CD14-positive monocyte (primary cell): ENCODE data around the gene RALB. TPM values are rescaled to one million over a fixed set of nuclear protein-coding genes. Genes with fewer than 3 reads are reported as not detected.
"Not testable (repeated sequence)": the region's sequence is repeated elsewhere in the genome, so short reads cannot be mapped to it uniquely, and the experiment has no call there.

Experiments used
- DNase-seq, 3 donors: peaks; one replicate each; pipeline ENCODE4 v3.0.0-alpha.2; 2011 to 2022
- H2AFZ ChIP-seq: 2 replicates; pipeline ENCODE4 v1.6.0; 2012; ENCODE audit warnings: mild to moderate bottlenecking, low read depth, low read length, inconsistent platforms; ENCODE audit not compliant: insufficient read depth, poor library complexity, severe bottlenecking
- H3K27ac ChIP-seq, 2 donors: 1 replicate in 1 of 2; 2 replicates in 1 of 2; pipeline ENCODE4 v1.5.1; 2012 to 2013; ENCODE audit warnings: low read length in 2 of 2, control low read depth in 1 of 2, inconsistent platforms in 1 of 2, low read depth in 1 of 2, mild to moderate bottlenecking in 1 of 2
- H3K27me3 ChIP-seq, 2 donors: one replicate each; pipeline versions ENCODE4 v1.6.0 to v1.6.1; 2011 to 2013; ENCODE audit warnings: low read length in 2 of 2; ENCODE audit not compliant: control insufficient read depth in 2 of 2, insufficient read depth in 2 of 2
- H3K36me3 ChIP-seq, 2 donors: replicated peaks in 1 of 2; 1 replicate in 1 of 2; 2 replicates in 1 of 2; pipeline versions ENCODE4 v1.5.1 to v1.6.1; 2012 to 2013; ENCODE audit warnings: low read length in 2 of 2, control low read depth in 1 of 2, inconsistent platforms in 1 of 2, mild to moderate bottlenecking in 1 of 2; ENCODE audit not compliant: insufficient read depth in 2 of 2, control insufficient read depth in 1 of 2
- H3K4me1 ChIP-seq, 2 donors: 1 replicate in 1 of 2; 2 replicates in 1 of 2; pipeline versions ENCODE4 v1.5.1 to v1.6.1; 2012 to 2013; ENCODE audit warnings: low read length in 2 of 2, control low read depth in 1 of 2, inconsistent platforms in 1 of 2, mild to moderate bottlenecking in 1 of 2, moderate library complexity in 1 of 2; ENCODE audit not compliant: insufficient read depth in 2 of 2, control insufficient read depth in 1 of 2
- H3K4me2 ChIP-seq: replicated peaks from 2 replicates; pipeline ENCODE3; 2012; ENCODE audit warnings: low read length, moderate library complexity, mild to moderate bottlenecking; ENCODE audit not compliant: poor library complexity, severe bottlenecking; ENCODE audit errors: extremely low read depth
- H3K4me3 ChIP-seq, 3 experiments: fragments of 200-600 bp in 1 of 3; sonication (generic) in 1 of 3; replicated peaks in 1 of 3; 1 replicate in 2 of 3; 2 replicates in 1 of 3; pipeline ENCODE4 v1.5.1; 2011 to 2013; ENCODE audit warnings: low read length in 3 of 3, mild to moderate bottlenecking in 3 of 3, control low read depth in 2 of 3, low read depth in 2 of 3, inconsistent platforms in 1 of 3, moderate library complexity in 1 of 3
- H3K79me2 ChIP-seq: 2 replicates; pipeline ENCODE4 v1.6.0; 2012; ENCODE audit warnings: mild to moderate bottlenecking, control low read depth, inconsistent platforms, low read length, moderate library complexity; ENCODE audit not compliant: insufficient read depth
- H3K9ac ChIP-seq: 2 replicates; pipeline ENCODE4 v1.6.0; 2017; ENCODE audit warnings: low read length, mild to moderate bottlenecking; ENCODE audit not compliant: insufficient read depth, poor library complexity, severe bottlenecking
- H3K9me3 ChIP-seq, 2 donors: replicated peaks in 1 of 2; 1 replicate in 1 of 2; 2 replicates in 1 of 2; pipeline versions ENCODE4 v1.5.1 to v1.6.1; 2012 to 2013; ENCODE audit warnings: low read length in 2 of 2, control low read depth in 1 of 2; ENCODE audit not compliant: control insufficient read depth in 1 of 2, insufficient read depth in 1 of 2
- H4K20me1 ChIP-seq: 2 replicates; pipeline ENCODE4 v1.6.0; 2012; ENCODE audit warnings: mild to moderate bottlenecking, low read length, control low read depth, moderate library complexity; ENCODE audit not compliant: insufficient read depth
- H3K27ac Mint-ChIP-seq, 7 donors: one replicate each; pipeline ENCODE4 v1.8.0; 2020; ENCODE audit warnings: mild to moderate bottlenecking in 7 of 7, mixed read lengths in 7 of 7, moderate library complexity in 6 of 7, inconsistent platforms in 2 of 7
- H3K27me3 Mint-ChIP-seq, 3 donors: one replicate each; pipeline ENCODE4 v1.8.0; 2021 to 2022; ENCODE audit warnings: low read depth in 3 of 3, mild to moderate bottlenecking in 3 of 3, mixed read lengths in 3 of 3, moderate library complexity in 3 of 3, inconsistent platforms in 1 of 3
- H3K36me3 Mint-ChIP-seq, 2 donors: one replicate each; pipeline ENCODE4 v1.8.0; 2020; ENCODE audit warnings: mixed read lengths in 2 of 2, inconsistent platforms in 1 of 2, mild to moderate bottlenecking in 1 of 2
- H3K4me1 Mint-ChIP-seq: one replicate; pipeline ENCODE4 v1.8.0; 2020; ENCODE audit warnings: mild to moderate bottlenecking, mixed read lengths
- H3K4me3 Mint-ChIP-seq, 2 donors: one replicate each; pipeline ENCODE4 v1.8.0; 2020; ENCODE audit warnings: mild to moderate bottlenecking in 2 of 2, mixed read lengths in 2 of 2, moderate library complexity in 1 of 2
- H3K9me3 Mint-ChIP-seq, 7 donors: one replicate each; pipeline ENCODE4 v1.8.0; 2020 to 2022; ENCODE audit warnings: mixed read lengths in 7 of 7, mild to moderate bottlenecking in 6 of 7, moderate library complexity in 6 of 7, inconsistent platforms in 2 of 7
- WGBS: methylation state at CpG from one replicate; pipeline ENCODE4 v1.1.5; 2013; ENCODE audit warnings: missing lambda C conversion rate; ENCODE audit not compliant: insufficient coverage; 5-methylcytosine and 5-hydroxymethylcytosine counted together
- intact Hi-C, 2 donors: fragments of 100-400 bp; cut with micrococcal nuclease; formaldehyde crosslinking; loops; one replicate each; pipeline versions ENCODE4 v1.15.0 to v1.15.1; 2023
- polyA plus RNA-seq, 3 donors: library from polyadenylated mRNA; depleted of rRNA in 1 of 3; unstranded in 2 of 3; stranded (reverse) in 1 of 3; fragments of 300-500 nt in 2 of 3; fragments of >200 nt in 1 of 3; fragmentation: Illumina TruSeq in 2 of 3; gene quantifications; 1 replicate in 2 of 3; 2 replicates in 1 of 3; pipeline ENCODE4 v1.2.3, GENCODE V29; 2012 to 2021
- TF ChIP-seq, protein P1 (sequence below): fragments of 200-600 bp; IDR thresholded peaks from one replicate; pipeline ENCODE4 v1.8.0; 2022; ENCODE audit warnings: antibody characterized with exemption, mild to moderate bottlenecking

RALB gene
- polyA plus RNA-seq, 3 donors, result 57.2 to 163 (median 139) TPM

DNA sequence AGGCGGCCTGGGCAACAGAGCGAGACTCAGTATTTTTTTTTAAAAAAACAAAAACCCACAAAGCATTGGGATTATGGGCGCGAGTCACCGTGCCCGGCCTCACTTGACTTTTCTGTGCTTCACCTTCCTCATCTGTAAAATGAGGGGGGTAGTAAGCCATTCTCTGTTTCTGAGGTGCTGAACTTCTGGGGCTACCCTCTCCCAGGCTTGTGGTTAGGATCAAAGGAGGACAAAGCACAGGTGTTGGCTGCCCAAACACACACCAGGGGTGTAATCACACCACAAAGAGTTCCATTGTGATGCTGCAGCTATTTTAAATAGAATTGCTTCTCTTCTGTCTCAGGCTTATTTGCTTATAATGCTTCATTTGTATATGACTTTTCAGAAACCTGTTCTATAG is 57.5 kb downstream of the RALB start:
- Histone ChIP-seq H4K20me1 (no peaks in the 10 kb centered on the region), H2AFZ (no peak overlapping the region), H3K4me1 (peaks cover 18 to 22% of the 10 kb centered on the region in 2 donors), H3K9me3 (no peaks in the 10 kb centered on the region), H3K79me2 (no peaks in the 10 kb centered on the region), H3K9ac (no peak overlapping the region), H3K4me2 (no peak overlapping the region), H3K27me3 (peaks cover 0 to 8% of the 10 kb centered on the region in 2 donors), H3K4me3 (no peak overlapping the region), H3K27ac (no peak overlapping the region), H3K36me3 (no peaks in the 10 kb centered on the region)
- Mint-ChIP-seq H3K9me3 (no peaks in the 10 kb centered on the region), H3K27me3 (peaks cover 13 to 25% (median 23%) of the 10 kb centered on the region in 3 donors), H3K36me3 (no peaks in the 10 kb centered on the region), H3K27ac (no peak overlapping the region), H3K4me3 (no peak overlapping the region), H3K4me1 (peaks cover 26% of the 10 kb centered on the region)
- intact Hi-C loops, result loop anchor here (5.0 to 10.0 kb wide), 3 partner anchors 85 to 608 kb away; partner anchors contain the start of gene TMEM185B (in 1 of the 2)
- WGBS, result no CpG with 5 or more reads among the region's 6 CpGs
- DNase-seq, result no peak
- TF ChIP-seq, protein P1, sequence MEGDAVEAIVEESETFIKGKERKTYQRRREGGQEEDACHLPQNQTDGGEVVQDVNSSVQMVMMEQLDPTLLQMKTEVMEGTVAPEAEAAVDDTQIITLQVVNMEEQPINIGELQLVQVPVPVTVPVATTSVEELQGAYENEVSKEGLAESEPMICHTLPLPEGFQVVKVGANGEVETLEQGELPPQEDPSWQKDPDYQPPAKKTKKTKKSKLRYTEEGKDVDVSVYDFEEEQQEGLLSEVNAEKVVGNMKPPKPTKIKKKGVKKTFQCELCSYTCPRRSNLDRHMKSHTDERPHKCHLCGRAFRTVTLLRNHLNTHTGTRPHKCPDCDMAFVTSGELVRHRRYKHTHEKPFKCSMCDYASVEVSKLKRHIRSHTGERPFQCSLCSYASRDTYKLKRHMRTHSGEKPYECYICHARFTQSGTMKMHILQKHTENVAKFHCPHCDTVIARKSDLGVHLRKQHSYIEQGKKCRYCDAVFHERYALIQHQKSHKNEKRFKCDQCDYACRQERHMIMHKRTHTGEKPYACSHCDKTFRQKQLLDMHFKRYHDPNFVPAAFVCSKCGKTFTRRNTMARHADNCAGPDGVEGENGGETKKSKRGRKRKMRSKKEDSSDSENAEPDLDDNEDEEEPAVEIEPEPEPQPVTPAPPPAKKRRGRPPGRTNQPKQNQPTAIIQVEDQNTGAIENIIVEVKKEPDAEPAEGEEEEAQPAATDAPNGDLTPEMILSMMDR, result no peak

DNA sequence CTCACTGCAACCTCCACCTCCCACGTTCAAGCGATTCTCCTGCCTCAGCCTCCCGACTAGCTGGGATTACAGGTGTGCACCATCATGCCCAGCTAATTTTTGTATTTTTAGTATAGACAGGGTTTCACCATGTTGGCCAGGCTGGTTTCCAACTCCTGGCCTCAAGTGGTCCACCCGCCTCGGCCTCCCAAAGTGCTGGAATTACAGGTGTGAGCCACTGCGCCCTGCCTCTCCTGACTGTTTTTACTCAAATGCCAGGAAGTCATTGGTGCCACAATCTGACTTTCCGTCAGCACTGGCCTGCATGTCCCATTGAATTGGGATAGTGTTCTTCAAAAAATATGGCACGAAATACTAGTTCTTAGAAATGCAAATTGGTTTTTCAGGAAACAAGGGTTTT is 58.2 kb downstream of the RALB start:
- H3K9me3 Mint-ChIP-seq, H3K4me3 Mint-ChIP-seq, H3K9me3 ChIP-seq, H3K27ac Mint-ChIP-seq, H3K27ac ChIP-seq, H3K4me3 ChIP-seq, H3K36me3 Mint-ChIP-seq, DNase-seq, H3K4me2 ChIP-seq, H3K36me3 ChIP-seq, H3K79me2 ChIP-seq, H3K9ac ChIP-seq, H3K27me3 ChIP-seq, H4K20me1 ChIP-seq, H2AFZ ChIP-seq: not testable (repeated sequence)
- intact Hi-C loops, result loop anchor here (5.0 to 10.0 kb wide), 3 partner anchors 86 to 609 kb away; partner anchors contain the start of gene TMEM185B (in 1 of the 2)
- H3K4me1 Mint-ChIP-seq, result peaks cover 19% of the 10 kb centered on the region
- peaks cover 16 to 28% (median 23%) of the 10 kb centered on the region in 3 donors for H3K27me3 Mint-ChIP-seq
- H3K4me1 ChIP-seq, result peaks cover 12 to 16% of the 10 kb centered on the region in 2 donors
- 100% methylated on average over 5 of the region's 8 CpGs for WGBS
